ENCODE data around the gene POU6F2.

- TF ChIP-seq AFF4 (CRISPR knock-in tag; IDR thresholded peaks at IDR 0.05; ENCODE audit: borderline replicate concordance): no peak
- no peak for TF ChIP-seq E2F4 (CRISPR knock-in tag; IDR thresholded peaks at IDR 0.05; ENCODE audit: borderline replicate concordance, low read depth)
These were observed 389.7 kb downstream of the POU6F2 start for GRCh38 chr7:39367451-39367850.
